Measurements from ENCODE around the gene PGRMC2.
A peak's percentile ranks its signal among the peaks of the same experiment; 100 is the strongest.
"Not testable (repeated sequence)": the region's sequence is repeated elsewhere in the genome, so short reads cannot be mapped to it uniquely, and the experiment has no call there.

PGRMC2 gene

DNA sequence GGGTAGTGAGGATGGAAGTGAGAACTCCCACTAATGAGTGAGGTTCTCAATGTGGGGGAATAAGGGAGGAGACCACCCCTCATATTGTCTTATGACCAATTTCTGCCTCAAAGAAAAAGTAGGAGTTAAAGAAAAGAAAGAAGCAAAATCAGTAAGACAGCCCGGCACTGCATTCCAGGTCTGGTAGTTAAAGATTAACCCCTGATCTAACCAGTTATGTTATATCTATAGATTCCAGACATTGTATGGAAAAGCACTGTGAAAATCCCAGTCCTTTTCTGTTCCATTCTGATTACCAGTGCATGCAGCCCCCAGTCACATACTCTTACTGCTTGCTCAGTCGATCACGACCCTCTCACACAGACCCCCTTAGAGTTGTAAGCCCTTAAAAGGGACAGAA lies 20.4 kb downstream of the PGRMC2 start:
- DNase-seq = not testable (repeated sequence)

DNA sequence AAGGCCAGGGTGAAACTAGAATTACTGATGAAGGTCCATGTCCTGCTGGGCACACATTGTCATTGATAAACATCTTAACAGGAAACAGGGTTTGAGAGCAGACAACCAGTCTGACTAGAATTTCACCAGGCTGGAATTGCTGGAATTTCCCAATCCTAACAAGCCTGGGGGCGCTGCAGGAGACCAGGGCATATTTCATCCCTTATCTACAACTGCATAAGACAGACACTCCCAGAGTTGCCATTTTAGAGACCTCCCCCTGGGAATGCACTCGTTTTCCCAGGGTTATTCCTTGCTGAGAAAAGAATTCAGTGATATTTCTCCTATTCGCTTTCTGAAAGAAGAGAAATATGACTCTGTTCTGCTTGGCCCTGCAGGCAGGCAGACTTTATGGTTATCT lies 22.1 kb downstream of the PGRMC2 start:
- not testable (repeated sequence) for DNase-seq

DNA sequence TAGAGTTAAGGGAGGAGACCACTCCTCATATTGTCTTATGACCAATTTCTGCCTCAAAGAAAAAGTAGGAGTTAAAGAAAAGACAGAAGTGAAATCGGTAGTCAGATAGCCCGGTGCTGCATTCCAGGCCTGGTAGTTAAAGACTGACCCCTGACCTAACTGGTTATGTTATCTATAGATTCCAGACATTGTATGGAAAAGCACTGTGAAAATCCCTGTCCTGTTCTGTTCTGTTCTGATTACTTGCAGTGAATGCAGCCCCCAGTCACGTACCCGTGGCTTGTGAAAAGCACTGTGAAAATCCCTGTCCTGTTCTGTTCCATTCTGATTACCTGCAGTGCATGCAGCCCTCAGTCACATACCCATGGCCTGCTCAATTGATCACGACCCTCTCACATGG lies 27.7 kb downstream of the PGRMC2 start:
- DNase-seq = not testable (repeated sequence)

DNA sequence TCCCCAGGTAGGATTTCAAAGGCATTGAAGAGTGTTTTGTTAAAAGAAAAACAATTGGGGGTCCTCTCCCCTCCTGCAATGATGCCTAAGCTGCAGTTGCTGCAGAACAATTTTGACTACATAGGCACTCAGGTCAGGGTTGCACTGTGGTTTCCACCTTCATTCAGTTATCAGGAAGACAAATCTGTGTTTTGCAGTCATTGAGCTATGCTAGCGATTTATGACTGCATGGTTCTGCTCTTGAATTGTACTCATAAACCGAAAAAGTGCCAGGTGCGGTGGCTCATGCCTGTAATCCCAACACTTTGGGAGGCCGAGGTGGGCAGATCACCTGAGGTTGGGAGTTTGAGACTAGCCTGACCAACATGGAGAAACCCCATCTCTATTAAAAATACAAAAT lies 29.4 kb downstream of the PGRMC2 start:
- DNase-seq = not testable (repeated sequence)

DNA sequence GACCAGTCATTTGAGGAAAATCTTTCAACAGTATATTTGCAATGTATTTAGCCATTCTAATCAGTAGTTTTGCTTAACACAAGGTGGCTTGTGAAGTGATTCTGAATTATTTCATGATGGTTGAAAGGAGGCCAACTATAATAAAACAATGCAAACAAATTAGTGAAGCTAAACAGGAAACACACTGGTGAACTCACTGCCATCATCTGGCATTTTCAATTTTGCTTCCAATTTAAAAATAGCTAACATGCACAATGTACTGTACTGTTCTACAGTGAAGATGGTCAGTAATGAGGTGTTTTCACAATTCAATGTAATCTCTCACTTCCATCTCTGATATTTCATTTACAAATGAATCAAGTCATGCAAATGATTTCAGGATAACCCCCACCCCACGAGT lies 31.1 kb downstream of the PGRMC2 start:
- no peak for DNase-seq

DNA sequence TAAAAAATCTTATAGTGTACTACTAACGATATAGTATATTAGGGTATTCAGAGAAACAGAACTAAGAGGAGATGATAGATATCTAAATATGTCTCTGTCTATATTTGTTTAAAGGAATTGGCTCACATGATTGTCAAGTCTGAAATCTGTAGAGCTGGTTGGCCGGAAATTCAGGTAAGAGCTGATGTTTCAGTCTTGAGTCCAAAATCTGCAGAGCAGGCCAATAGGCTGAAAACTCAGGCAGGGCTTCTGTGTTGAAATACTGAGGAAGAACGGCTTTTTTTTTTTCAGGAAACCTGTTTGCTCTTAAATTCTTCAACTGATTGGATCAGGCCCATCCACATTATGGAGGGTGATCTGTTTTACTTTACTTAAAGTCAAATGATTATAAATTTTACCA lies 31.7 kb downstream of the PGRMC2 start:
- no peak for DNase-seq

DNA sequence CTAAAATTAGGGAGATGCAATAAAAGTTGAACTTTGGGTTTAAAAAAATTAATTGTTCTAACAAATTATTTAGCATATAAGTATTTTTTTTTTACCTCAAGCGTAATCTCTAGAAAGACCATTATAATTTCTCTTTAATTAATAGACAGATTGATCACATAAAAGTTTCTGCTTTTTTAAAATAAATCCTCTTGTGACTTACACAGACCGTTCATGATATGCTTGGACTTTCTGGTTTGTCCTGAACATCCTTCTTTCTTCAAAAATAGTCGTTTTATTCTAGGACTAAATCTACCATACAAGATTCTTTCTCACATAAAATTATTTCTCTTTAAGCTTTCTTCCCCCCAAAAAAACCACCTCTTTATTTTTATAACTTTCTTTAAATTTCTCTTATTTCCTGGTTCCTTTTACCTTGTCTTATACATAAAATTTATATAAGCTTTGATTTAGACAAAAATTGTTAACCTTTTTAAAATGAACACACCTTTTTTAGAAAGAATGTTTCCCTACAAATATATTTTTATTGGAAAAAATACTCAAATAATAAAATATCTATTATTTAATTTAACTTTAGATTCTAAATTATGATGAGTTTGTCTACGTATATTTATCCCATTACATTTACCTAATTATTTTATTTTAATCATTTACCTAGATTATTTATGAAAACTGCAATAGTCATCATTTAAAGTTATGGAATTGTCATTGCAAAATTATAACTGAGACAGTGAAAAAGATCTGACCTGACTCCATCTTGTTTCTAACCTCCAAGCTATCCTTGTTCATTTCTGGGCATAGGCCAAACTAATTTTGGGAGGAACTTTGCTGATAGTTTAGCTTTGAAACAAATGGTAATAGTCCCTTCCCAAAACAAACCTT lies 37.6 kb downstream of the PGRMC2 start:
- no peak for DNase-seq

DNA sequence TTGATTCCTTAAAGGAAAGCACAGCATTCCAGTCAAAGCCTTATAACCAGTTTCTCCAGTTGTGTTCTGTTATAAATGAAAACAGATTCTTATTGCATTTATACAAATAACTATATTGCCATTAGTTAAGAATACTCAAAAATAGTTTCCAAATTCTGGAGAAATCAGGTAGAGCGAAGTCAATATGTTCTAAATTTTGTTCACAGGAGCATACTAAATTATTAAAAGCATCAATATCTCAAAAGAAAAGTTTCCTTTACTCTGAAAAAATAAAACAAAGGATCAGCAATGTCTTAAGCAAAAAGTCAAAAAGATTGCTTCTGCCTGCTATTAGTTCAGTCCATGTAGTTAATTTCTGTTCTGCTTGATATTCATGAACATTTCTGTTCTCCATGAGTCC lies 39.7 kb downstream of the PGRMC2 start:
- no peak for DNase-seq

DNA sequence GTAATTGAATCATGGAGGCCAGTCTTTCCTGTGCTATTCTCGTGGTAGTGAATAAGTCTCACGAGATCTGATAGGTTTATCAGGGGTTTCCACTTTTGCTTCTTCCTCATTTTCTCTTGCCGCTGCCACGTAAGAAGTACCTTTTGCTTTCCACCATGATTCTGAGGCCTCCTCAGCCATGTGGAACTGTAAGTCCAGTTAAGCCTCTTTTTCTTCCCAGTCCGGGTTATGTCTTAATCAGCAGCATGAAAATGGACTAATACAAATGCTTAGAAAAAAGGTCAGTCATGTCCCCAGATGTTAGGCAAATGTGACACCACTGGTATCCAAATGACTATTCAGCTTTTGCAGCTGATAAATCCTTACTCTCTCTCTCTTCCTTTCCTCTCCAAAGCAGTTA lies 42.2 kb downstream of the PGRMC2 start:
- DNase-seq = not testable (repeated sequence)

DNA sequence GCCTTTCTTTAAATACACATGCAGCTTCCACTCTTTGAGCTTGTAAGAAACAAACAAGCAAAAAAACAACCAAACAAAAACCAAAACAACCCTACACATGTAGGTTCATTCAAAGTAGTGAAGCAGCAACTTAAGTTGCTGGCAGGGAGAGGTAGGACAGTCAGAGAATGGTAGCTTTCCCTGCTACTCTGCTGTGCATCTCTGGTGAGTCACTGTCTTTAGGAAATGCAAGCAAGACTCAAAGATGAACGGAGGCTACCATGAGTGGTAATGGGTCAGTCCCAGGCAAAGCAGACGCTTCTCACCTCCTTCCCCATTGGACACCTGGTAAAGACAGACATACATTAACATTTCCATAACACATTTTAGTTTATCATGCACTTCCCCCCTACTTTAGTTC lies 43.2 kb downstream of the PGRMC2 start:
- no peak for DNase-seq

DNA sequence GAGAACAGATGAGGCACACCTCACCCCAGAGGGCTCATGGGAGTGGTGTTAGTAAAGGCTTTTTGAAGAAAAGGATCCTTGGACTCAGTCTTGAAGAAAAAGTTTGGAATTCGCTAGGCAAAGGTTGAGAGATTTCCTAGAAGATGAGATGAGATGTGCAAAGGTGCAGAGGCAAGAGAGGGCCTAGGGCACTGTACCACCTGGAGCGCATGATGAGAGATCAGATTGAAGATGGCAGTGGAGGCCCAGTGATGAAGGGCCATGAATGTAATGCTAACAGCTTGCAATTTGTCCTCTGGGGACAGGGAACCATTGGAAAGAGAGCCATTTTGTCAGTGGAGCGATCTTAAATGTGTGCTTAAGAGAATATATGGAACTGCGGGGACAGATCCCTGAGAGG lies 45.0 kb downstream of the PGRMC2 start:
- DNase-seq = no peak

DNA sequence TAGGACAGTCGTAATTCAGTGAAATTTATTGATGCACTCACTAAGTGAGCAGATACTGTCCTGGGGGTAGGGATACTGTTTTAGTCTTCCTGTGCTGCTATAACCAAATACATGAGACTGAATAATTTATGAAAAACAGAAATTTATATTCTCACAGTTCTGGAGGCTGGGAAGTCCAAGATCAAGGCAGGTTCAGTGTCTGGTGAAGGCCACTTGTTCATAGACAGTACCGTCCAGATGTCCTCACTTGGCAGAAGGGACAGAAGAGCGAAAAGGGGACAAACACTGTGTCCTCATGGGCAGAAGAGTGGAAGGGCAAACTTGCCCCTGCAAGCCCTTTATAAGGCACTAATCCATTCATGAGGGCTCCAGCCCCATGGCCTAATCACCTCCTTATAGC lies 45.6 kb downstream of the PGRMC2 start:
- no peak for DNase-seq

DNA sequence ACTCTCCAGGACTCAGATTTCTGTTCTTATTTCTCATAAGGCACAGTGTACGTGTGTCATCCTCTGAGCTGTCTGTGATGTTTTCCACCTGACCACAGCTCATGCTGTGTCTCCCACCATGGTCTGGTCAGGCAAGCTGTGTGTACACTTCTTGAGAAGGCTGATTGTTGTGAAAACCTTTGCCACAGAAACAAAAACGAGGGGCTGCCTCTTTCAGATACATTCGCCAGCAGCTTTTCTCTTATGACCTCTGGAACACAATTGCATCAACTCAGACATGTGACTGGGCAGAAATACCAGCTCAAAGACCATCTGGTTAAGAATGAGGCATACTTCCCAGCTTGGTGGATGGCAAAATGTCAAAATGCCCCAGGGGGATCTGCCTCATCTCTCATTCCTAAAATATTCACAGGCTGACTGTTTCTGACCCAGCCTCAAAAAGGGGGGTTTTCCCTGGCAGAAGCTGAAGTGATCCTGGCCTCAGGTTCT lies 46.1 kb downstream of the PGRMC2 start:
- peak; percentile 38 for DNase-seq

DNA sequence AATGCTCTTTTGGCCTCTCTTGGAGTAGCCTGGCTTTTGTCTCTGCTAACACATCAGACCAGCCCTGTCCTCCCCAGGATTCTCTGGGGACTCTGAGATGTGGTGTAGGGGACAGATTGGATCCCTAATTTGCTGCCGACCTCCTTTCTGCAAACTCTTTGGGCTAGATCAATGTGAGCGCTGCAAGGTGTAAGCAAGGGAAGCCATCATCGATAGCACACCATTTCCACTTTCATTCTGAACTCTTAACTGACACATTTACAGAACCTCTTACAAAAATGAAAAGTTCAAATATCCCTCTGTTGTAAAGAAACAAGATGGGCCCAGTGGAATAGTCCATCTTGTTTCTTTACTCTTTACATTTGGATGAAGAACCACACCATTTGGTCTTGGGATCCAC lies 46.6 kb downstream of the PGRMC2 start:
- no peak for DNase-seq

DNA sequence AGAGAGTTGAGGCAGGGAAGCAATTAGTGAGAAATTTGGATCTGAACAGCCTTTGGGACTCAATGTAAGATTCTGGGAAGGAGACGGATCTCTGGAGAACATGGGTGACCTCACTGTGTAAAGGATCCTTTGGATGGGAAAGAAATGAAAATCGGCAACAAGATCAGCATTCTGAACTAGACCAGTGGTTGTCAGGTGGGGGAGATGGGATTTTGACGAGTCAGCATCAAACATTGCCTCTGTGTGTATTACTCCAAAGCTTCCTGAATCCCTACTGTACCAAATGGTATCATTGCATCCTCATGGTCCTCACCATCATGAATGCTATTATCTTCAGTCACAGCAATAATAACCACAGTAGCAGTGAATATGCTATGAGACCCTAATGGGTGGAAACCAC lies 52.8 kb downstream of the PGRMC2 start:
- no peak for DNase-seq

DNA sequence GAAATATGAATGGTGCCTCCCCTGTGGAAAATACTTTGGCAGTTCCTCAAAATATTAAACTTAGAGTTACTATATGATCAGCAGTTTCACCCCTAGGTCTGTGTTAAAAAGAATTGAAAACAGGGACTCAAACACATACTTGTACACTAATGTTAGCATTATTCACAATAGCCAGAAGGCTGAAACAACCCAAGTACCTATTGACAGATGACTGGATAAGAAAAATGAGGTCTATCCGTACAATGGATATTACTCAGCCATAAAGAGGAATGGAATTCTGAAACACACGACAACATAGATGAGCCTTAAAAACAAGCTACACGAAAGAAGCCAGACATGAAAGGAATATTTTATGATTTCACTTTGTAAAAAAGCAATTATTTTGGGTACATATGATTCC lies 54.9 kb downstream of the PGRMC2 start:
- no peak for DNase-seq

DNA sequence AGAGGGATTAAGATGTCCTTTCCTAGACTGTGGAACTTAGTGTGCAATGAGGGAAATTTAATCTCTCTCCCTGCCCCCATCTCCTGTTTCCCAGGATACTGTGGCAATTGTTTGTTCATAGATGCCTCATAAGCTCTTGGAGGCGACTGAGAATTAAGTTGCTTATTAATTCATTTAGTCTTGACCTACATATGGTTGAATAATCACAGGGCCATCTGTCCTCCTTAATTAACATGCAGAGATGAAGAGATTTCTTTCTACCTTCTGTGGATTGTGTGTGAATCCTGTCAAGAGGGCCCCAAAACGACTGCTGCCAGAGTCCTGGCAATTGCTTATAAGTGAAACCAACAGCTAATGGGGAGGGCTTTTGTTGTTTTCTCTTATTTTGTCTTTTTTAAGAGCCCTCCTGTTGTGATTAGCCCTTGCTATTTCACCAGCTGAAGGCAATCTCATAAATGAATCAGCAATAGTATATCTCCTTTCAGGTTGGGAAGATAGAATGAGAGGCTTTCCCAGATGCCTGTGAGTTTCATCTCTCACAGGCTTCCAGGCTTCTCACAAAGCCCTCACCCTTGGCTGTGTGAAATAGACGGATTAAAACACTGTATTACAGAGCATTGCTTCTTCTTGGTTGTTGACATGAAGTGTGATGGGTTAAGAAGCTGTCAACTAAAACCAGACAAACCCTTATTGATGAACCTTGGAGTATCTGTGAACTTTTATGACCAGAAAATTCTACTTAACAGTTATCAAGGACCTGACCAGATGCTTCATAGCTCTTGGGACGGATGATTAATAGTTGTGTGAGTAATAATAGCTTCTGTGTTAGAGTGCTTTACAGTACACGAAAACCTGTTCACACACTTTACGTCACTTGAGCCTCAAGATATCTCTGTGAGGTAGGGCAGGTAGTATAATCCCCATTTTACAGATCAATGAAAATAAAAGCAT lies 58.5 kb downstream of the PGRMC2 start:
- no peak for DNase-seq

DNA sequence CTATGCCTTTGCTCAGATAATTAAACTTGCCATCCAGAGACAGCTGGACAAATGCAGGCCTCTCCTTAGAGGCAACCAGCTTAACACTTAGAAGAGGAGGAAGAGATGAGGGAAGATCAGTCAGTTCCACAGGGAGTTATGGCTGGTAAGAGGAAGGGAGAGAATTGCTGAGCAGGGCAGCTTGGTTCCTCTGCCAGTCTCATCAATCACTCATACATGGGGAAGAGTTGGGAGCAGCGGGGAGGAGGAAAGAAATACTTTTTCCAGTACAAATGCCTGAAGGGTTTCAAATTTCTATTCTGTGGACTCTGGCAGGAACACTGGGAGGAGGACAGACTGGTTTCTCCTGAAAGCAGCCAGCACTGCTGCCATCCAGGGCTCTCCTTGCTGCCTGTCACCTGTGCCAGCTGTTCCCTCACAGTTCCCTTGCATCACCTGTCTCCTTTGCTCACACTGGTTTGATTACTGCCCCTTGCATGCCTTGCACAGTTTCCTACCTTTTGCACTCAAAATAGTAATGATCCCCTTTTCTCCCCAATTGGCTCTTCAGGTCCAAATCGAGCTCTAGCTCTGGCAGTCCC lies 59.5 kb downstream of the PGRMC2 start:
- no peak for DNase-seq

DNA sequence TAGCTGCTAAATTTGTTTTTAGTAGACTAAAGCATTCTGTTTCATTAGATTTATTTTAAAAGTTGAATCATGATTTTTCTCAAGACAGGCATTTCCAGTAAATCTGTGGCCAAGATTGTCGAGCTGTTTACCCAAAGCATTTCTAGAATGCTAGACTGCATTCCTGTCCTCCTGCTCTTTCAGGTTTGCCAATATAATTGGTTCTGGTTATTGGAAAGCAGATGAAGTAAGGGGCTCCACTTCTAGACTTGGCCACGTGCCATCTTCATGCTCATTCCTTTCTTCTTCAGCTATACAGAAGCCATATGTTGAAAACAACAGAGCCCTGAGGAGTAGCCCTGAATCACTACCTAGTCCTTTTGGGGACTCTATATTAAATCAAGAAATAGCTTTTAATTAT lies 62.5 kb downstream of the PGRMC2 start:
- DNase-seq = no peak

DNA sequence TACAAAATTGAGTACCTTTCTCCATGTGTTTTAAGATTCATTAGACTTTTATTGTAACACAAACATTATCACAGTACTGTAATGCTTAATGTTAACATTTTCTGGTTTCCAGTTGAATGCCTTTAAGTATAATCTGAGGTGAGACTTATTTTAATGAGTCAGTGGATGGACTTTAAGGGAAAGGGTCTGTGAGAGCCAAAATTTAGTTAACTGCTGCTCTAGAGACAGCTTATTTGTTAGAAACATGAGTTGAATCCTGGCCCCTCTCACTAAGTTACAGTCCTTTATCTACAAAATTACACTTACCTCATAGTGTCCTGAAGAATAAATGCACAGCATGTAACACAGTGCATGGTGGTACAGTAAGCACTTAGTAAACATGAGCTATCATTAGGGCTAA lies 66.0 kb downstream of the PGRMC2 start:
- DNase-seq = no peak

DNA sequence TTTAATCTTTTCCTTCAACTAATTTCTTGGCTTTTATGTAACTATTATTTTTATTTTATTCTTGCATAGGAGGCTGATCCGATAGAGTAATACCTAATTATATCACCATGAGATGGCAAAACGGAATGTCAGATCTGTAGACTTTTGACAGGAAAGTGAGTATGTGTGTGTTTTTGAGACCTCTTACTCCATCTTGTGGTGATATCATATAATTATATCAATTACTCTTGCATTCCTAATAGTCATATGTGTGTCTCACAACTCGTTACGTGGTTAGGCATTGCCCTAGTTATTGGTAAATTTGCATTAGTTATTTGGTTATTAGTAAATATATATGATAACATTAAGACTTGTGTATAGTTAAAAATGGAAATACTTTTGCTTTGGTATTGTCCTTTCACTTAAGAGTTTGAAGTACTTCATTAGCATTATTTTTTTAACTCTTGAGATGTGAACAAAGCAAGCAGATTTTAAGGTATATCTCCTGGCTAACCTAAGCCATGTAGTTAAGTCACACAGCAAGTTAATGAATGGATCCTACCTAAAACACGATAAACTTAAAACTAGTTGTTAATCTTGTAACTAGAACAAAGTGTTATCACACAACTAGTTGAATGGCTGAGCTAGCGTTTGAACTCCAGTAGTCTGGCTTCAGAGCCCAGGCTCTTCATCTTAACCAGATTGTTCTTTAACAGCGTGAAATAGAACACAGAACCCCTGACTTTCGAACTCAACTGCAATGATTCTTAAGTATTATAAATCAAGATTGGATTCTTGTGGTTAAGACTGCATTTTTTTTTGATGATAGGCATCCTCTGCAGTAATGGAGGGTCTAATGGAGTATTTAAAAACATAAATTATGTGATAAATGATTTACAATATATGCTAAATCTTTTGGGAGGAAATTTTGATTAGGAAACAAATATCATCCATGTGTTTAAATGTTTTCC lies 67.1 kb downstream of the PGRMC2 start:
- no peak for DNase-seq

Data from GOT3 (cell line).